ENCODE results near the gene SARDH. TPM values are rescaled to one million over a fixed set of nuclear protein-coding genes. Genes with fewer than 3 reads are reported as not detected.

The SARDH gene
- total and polyA plus RNA-seq, 9 of the 15 experiments (the other 6 are each of a cell fraction or from before 2014, with no cell fraction given), result 0.14 TPM; not detected in 8

- intact Hi-C loops (cut with micrococcal nuclease), result no loop called here
- DNase-seq (ENCODE audit: extremely low read depth in 1 of 4, low spot score in 3 of 4), result no peak
These were observed 21.8 kb upstream of the SARDH start for GRCh38 chr9:133759946-133760345.

DNA sequence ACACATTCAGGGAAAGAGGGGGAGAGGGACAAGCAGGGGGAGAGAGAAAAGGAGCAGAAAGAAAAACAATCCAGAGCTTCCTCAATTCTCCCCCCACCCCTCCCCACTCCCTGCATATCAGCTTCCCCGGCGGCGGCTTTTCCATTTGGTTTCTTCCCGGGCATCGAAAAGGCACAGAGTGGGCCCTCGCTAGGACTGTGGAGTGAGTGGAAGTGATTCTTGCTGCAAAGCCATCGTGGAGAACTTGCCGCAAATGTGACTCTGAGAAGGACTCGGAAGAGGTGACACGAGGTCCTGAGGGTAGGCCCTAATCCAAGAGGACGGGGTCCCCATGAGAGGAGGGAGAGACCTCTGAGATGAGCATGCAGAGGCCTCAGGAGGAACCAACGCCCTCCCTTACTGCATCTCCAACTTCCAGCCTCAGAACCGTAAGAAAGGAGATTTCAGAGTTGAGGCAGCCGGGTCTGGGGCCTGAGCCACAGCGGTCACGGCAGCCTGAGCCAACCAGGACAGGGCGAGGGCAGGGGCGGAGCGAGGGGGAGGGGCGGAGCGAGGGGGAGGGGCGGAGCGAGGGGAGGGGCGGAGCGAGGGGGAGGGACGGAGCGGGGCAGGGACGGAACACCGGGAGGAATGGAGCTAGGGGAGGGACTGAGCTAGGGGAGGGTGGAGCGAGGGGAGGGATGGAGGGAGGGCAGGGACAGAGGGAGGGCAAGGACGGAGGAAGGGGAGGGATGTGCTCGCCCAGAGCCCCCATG, 21.2 kb upstream of the SARDH start:
- Histone ChIP-seq H3K4me2 (ENCODE audit: insufficient read depth, low read length) (no peak overlapping the region), H4K20me1 (replicated peaks; ENCODE audit: control insufficient read depth, insufficient read depth, low read length) (no peaks in the 10 kb centered on the region), H3K9me3 (replicated peaks; ENCODE audit: control insufficient read depth, insufficient read depth, low read depth, low read length) (no peaks in the 10 kb centered on the region), H3K27me3 (ENCODE audit: control insufficient read depth in 2 of 2, insufficient read depth in 2 of 2, low read length in 2 of 2) (peaks cover 0 to 8% of the 10 kb centered on the region in 2 experiments; a peak in 1 of 5 replicates), H3K79me2 (ENCODE audit: control insufficient read depth, insufficient read depth, low read length) (no peaks in the 10 kb centered on the region), H3K9ac (ENCODE audit: insufficient read depth in 1 of 2, low read depth in 2 of 2, low read length in 2 of 2) (no peak overlapping the region), H3K4me3 (no peak overlapping the region), H3K27ac (ENCODE audit: extremely low read depth, low read depth, low read length) (no peak overlapping the region), H3K36me3 (ENCODE audit: control insufficient read depth, insufficient read depth, low read length) (no peaks in the 10 kb centered on the region), H3K9me1 (ENCODE audit: control insufficient read depth, insufficient read depth, low read length) (no peaks in the 10 kb centered on the region), H3K4me1 (replicated peaks in 1 of 2; ENCODE audit: control insufficient read depth in 2 of 2, insufficient read depth in 2 of 2, low read length in 2 of 2) (no peaks in the 10 kb centered on the region), H2AFZ (ENCODE audit: low read depth, low read length) (0 out of 2 replicates have a peak overlapping the region, but pooled peaks have one; percentile 32)
- 32% methylated on average over 12 of the region's 32 CpGs for WGBS (ENCODE audit: insufficient coverage, low coverage, missing lambda C conversion rate)
- FAIRE-seq (no peak), ATAC-seq (peak; percentile 85), DNase-seq (ENCODE audit: extremely low read depth in 1 of 4, low spot score in 3 of 4) (peak; percentile 13 to 84 (median 80))
- intact Hi-C loops (cut with micrococcal nuclease), result no loop called here
- no TSS peak for BruUV-seq (replicated peaks)
- in situ Hi-C loops (cut with MboI), result no loop called here
- ChIA-PET CTCF (ENCODE audit: low intra/inter-chr PET ratio) (no interaction called here), POLR2A (interaction anchor here (0.6 kb wide), 1 partner anchor 8 kb away, joined by 3 read pairs; no protein-coding TSS in a partner anchor)
- TF ChIP-seq L3MBTL2 (IDR thresholded peaks at IDR 0.05), result peak; percentile 69
- TF ChIP-seq IFI16 (CRISPR knock-in tag; IDR thresholded peaks at IDR 0.05), result no peak

More at GRCh38 chr9:133759946-133760345, 21.8 kb upstream of the SARDH start:
- no peak overlapping the region for H3K9ac ChIP-seq (ENCODE audit: insufficient read depth in 1 of 2, low read depth in 2 of 2, low read length in 2 of 2)
- FAIRE-seq (no peak), ATAC-seq (no peak)
- no peaks in the 10 kb centered on the region for H3K36me3 ChIP-seq (ENCODE audit: control insufficient read depth, insufficient read depth, low read length)
- in situ Hi-C loops (cut with MboI), result no loop called here
- H3K9me3 ChIP-seq (replicated peaks; ENCODE audit: control insufficient read depth, insufficient read depth, low read depth, low read length), result no peaks in the 10 kb centered on the region
- ChIA-PET POLR2A (interaction anchor here (0.6 kb wide), 1 partner anchor 8 kb away, joined by 3 read pairs; no protein-coding TSS in a partner anchor), CTCF (ENCODE audit: low intra/inter-chr PET ratio) (no interaction called here)
- no peak overlapping the region for H3K4me2 ChIP-seq (ENCODE audit: insufficient read depth, low read length)
- no peaks in the 10 kb centered on the region for H4K20me1 ChIP-seq (replicated peaks; ENCODE audit: control insufficient read depth, insufficient read depth, low read length)
- no peaks in the 10 kb centered on the region for H3K9me1 ChIP-seq (ENCODE audit: control insufficient read depth, insufficient read depth, low read length)
- H2AFZ ChIP-seq (ENCODE audit: low read depth, low read length), result no peak overlapping the region
- WGBS (ENCODE audit: insufficient coverage, low coverage, missing lambda C conversion rate), result 49% methylated on average over 3 of the region's 11 CpGs
- H3K27ac ChIP-seq (ENCODE audit: extremely low read depth, low read depth, low read length), result no peak overlapping the region
- H3K79me2 ChIP-seq (ENCODE audit: control insufficient read depth, insufficient read depth, low read length), result no peaks in the 10 kb centered on the region
- TF ChIP-seq CCNT2 (IDR thresholded peaks at IDR 0.05; ENCODE audit: borderline replicate concordance, extremely low read depth, insufficient read length, low read depth, low read length) (no peak), KLF6 (CRISPR knock-in tag; IDR thresholded peaks at IDR 0.05; ENCODE audit: borderline replicate concordance) (no peak), TAF1 (IDR thresholded peaks at IDR 0.05; ENCODE audit: control insufficient read depth, extremely low read depth, insufficient read depth, low read length, severe bottlenecking) (no peak), NCOA4 (IDR thresholded peaks at IDR 0.05; ENCODE audit: partially characterized antibody) (no peak), XRCC5 (IDR thresholded peaks at IDR 0.05; ENCODE audit: low read depth, low read length) (no peak), MCM7 (IDR thresholded peaks at IDR 0.05) (no peak), SMC3 (conservative IDR thresholded peaks at IDR 0.05; ENCODE audit: insufficient read depth, low read depth, low read length) (no peak), ZNF354B (CRISPR knock-in tag; IDR thresholded peaks at IDR 0.05) (no peak), HDAC8 (tag; IDR thresholded peaks at IDR 0.05) (no peak), NR3C1 (CRISPR knock-in tag; IDR thresholded peaks at IDR 0.05) (no peak)
- no TSS peak for BruUV-seq (replicated peaks)
- no peaks in the 10 kb centered on the region for H3K4me1 ChIP-seq (replicated peaks in 1 of 2; ENCODE audit: control insufficient read depth in 2 of 2, insufficient read depth in 2 of 2, low read length in 2 of 2)
- H3K27me3 ChIP-seq (ENCODE audit: control insufficient read depth in 2 of 2, insufficient read depth in 2 of 2, low read length in 2 of 2), result peaks cover 0 to 8% of the 10 kb centered on the region in 2 experiments; a peak in 1 of 5 replicates
- H3K4me3 ChIP-seq, result no peak overlapping the region
